Heart left ventricle (tissue), 13 donors: ENCODE results near the gene OR5W2.
"Not testable (repeated sequence)": the region's sequence is repeated elsewhere in the genome, so short reads cannot be mapped to it uniquely, and the experiment has no call there.

ENCODE experiments used
- POLR2A ChIP-seq, 2 donors: fragments of 450-650 bp; IDR thresholded peaks; one replicate each; pipeline ENCODE4 v1.6.1; 2017; ENCODE audit warnings: antibody characterized with exemption in 2 of 2, mild to moderate bottlenecking in 2 of 2, moderate library complexity in 2 of 2
- TF ChIP-seq, protein P1 (sequence below), 12 donors: fragments of 200-600 bp; sonication (generic) in 4 of 12; IDR thresholded peaks; one replicate each; pipeline versions ENCODE4 v1.5.0 to v1.8.0; 2018 to 2022; ENCODE audit warnings: antibody characterized with exemption in 12 of 12, mild to moderate bottlenecking in 5 of 12
- donor health status: ischemic (EF 13 %, LVEDD 7.1; RV severe dilation, severe dysfunction).
- donor health status: DM: no; HTN: yes; CAD: no.
- donor health status: DM: no; HTN: no; CAD: no.
- donor health status: ischemic (EF 25% LVEDD 6.9; RV normal size, moderate dysfunction).
- donor health status: ischemic (EF 25% LVEDD 5.7; RV mildly dilated, moderate dysfunction).
- donor health status: ischemic (EF 35%, LVEDD 5.7; RV mildly dilated, moderate dysfunction).
- donor health status: nonischemic (EF 11% LVEDD 7.7; RV severe dilation, severe dysfunction).
- donor health status: DM: yes; HTN: yes; CAD: no.
- donor health status: PGD.
- donor health status: ischemic (EF 29% LVEDD 5.4; RV normal size, mild dysfunction).
- donor health status: nonischemic (EF 23%, LVEDD 6.1; RV moderate dilation, normal function).

DNA sequence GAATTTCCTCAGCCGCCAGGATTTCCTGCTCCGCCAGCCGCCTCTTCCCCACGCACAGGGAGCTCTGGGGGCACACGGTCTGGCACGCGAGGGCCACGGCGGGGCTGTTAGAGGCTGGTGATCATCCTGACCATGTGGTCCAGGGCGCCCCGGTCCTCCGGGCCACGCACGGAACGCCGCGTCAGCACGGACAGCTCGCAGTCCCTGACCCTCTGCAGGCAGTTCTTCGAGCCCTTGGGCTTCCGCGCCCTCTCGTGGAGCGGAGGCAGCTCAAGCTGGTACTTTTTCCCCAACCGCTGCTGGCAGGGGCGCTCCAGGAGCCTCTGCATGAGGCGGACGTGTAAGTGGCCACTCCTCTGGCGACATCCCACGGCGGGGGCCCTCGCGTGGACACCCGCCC is 41.2 kb downstream of the OR5W2 start:
- TF ChIP-seq, protein P1, sequence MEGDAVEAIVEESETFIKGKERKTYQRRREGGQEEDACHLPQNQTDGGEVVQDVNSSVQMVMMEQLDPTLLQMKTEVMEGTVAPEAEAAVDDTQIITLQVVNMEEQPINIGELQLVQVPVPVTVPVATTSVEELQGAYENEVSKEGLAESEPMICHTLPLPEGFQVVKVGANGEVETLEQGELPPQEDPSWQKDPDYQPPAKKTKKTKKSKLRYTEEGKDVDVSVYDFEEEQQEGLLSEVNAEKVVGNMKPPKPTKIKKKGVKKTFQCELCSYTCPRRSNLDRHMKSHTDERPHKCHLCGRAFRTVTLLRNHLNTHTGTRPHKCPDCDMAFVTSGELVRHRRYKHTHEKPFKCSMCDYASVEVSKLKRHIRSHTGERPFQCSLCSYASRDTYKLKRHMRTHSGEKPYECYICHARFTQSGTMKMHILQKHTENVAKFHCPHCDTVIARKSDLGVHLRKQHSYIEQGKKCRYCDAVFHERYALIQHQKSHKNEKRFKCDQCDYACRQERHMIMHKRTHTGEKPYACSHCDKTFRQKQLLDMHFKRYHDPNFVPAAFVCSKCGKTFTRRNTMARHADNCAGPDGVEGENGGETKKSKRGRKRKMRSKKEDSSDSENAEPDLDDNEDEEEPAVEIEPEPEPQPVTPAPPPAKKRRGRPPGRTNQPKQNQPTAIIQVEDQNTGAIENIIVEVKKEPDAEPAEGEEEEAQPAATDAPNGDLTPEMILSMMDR (IDR thresholded peaks at IDR 0.05): not testable (repeated sequence)
- not testable (repeated sequence) for TF ChIP-seq POLR2A (IDR thresholded peaks at IDR 0.05)
